Body of pancreas (tissue), 4 donors: ENCODE results near the gene FAM199X. TPM values are rescaled to one million over a fixed set of nuclear protein-coding genes. Genes with fewer than 3 reads are reported as not detected.

ENCODE experiments used
- ATAC-seq: fragments of 150-250 bp; one replicate; pipeline ENCODE4 v1.9.1; 2016
- DNase-seq, 4 donors: peaks; one replicate each; pipeline ENCODE4 v3.0.0-alpha.2; 2019
- H3K27ac ChIP-seq, 4 donors: fragments of 200-600 bp; sonication (generic); 1 replicate in 3 of 4; 2 replicates in 1 of 4; pipeline versions ENCODE4 v1.5.1 to v1.6.1; 2016 to 2019; ENCODE audit warnings: mild to moderate bottlenecking in 1 of 4, mixed read lengths in 1 of 4, moderate library complexity in 1 of 4
- H3K27me3 ChIP-seq, 2 donors: fragments of 200-600 bp; sonication (generic); one replicate each; pipeline ENCODE4 v1.6.0; 2016; ENCODE audit warnings: mild to moderate bottlenecking in 1 of 2
- H3K36me3 ChIP-seq, 2 donors: fragments of 200-600 bp; sonication (generic); replicated peaks in 1 of 2; 2 replicates each; pipeline ENCODE4 v1.5.1; 2016; ENCODE audit warnings: low read depth in 2 of 2; ENCODE audit not compliant: insufficient read depth in 1 of 2
- H3K4me1 ChIP-seq: fragments of 200-600 bp; sonication (generic); one replicate; pipeline ENCODE4 v1.6.0; 2016
- H3K4me3 ChIP-seq, 2 donors: fragments of 200-600 bp; sonication (generic); 1 replicate in 1 of 2; 2 replicates in 1 of 2; pipeline ENCODE4 v1.5.1; 2016 to 2019
- H3K9me3 ChIP-seq, 3 donors: fragments of 200-600 bp; sonication (generic); 1 replicate in 2 of 3; 2 replicates in 1 of 3; pipeline ENCODE4 v1.5.1; 2016
- POLR2A ChIP-seq, 3 donors: fragments of 450-650 bp; IDR thresholded peaks; one replicate each; pipeline ENCODE4 v1.6.1; 2016; ENCODE audit warnings: antibody characterized with exemption in 3 of 3, mild to moderate bottlenecking in 2 of 3
- WGBS, 2 donors: methylation state at CpG; one replicate each; pipeline ENCODE4 v1.1.5; 2017; 5-methylcytosine and 5-hydroxymethylcytosine counted together
- intact Hi-C: fragments of 100-400 bp; cut with DNase I; formaldehyde crosslinking; loops from one replicate; pipeline ENCODE4 v1.15.1; 2023
- total RNA-seq, 2 donors: library from RNA; depleted of rRNA; stranded (reverse); fragments of >200 nt; gene quantifications; one replicate each; pipeline ENCODE4 v1.1.0, GENCODE V29; 2016
- TF ChIP-seq, protein P1 (sequence below), 7 experiments: fragments of 450-650 bp in 4 of 7; fragments of 200-600 bp in 3 of 7; sonication (generic) in 3 of 7; IDR thresholded peaks; one replicate each; pipeline ENCODE4 v1.5.1; 2016 to 2019; ENCODE audit warnings: antibody characterized with exemption in 7 of 7

FAM199X gene
- total RNA-seq: 10 to 100 TPM; 13.5 to 18.7 TPM

DNA sequence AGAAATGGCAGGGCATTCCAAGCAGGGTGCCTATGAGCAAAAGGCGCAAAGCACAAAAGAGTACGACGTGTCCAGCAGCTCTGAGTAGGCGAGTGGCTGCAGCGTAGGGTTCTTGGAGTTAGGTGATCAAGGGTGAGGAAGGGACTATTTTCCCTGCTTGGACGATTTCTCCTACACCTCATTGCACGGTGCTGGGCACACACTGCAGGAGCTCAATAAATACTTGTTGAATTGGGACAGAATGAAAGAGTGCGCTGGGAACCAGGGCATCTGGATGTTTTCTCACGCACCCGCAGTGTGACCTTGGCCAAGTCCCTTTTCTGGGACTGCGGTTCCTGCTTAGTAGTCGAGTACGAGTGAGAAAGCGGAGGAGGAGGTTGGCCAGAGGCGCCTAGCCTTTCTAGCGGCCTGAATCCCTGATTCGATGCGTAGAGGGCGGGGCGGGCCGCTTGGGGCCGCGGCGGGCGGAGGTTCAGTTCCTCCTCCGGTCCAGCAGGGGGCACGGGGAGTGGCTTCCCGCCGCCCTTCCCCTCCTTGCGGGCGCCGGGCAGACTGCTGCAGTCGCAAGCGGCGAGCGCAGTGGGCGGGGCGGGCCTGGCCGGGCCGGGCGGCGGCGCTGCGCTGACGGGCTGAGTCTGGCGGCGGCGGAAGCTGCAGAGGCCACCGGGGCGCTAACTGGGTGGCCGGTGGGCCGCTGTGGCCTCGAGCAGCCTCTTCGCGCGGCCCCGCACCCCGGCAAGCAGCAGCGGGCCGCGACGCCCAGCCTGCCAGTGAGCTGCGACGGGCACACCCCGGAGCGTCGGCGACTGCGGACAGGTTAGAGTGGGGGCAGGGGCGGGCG, at the start of gene FAM199X:
Gene FAM199X, plus strand, starts transcription at position 560 of the 841 bp plus-strand sequence. CDS start 333 bp downstream, outside the sequence.
- peak; percentile 94 for ATAC-seq
- Histone ChIP-seq H3K36me3 (no peaks in the 10 kb centered on the region), H3K27ac (peak within 1 kb of the TSS; percentile 64 to 92 (median 84)), H3K4me3 (peak within 1 kb of the TSS; percentile 63 to 85), H3K27me3 (no peaks in the 10 kb centered on the region), H3K4me1 (peaks cover 19% of the 10 kb centered on the region), H3K9me3 (no peaks in the 10 kb centered on the region)
- intact Hi-C loops: no loop called here
- 1% methylated on average over 15 to 40 of the region's 71 CpGs for WGBS, 2 donors
- peak; percentile 89 to 91 (median 89) for DNase-seq
- TF ChIP-seq, protein P1, sequence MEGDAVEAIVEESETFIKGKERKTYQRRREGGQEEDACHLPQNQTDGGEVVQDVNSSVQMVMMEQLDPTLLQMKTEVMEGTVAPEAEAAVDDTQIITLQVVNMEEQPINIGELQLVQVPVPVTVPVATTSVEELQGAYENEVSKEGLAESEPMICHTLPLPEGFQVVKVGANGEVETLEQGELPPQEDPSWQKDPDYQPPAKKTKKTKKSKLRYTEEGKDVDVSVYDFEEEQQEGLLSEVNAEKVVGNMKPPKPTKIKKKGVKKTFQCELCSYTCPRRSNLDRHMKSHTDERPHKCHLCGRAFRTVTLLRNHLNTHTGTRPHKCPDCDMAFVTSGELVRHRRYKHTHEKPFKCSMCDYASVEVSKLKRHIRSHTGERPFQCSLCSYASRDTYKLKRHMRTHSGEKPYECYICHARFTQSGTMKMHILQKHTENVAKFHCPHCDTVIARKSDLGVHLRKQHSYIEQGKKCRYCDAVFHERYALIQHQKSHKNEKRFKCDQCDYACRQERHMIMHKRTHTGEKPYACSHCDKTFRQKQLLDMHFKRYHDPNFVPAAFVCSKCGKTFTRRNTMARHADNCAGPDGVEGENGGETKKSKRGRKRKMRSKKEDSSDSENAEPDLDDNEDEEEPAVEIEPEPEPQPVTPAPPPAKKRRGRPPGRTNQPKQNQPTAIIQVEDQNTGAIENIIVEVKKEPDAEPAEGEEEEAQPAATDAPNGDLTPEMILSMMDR (IDR thresholded peaks at IDR 0.05): peak; percentile 55 to 94 (median 76)
- peak; percentile 56 to 74 (median 58) for TF ChIP-seq POLR2A (IDR thresholded peaks at IDR 0.05)

DNA sequence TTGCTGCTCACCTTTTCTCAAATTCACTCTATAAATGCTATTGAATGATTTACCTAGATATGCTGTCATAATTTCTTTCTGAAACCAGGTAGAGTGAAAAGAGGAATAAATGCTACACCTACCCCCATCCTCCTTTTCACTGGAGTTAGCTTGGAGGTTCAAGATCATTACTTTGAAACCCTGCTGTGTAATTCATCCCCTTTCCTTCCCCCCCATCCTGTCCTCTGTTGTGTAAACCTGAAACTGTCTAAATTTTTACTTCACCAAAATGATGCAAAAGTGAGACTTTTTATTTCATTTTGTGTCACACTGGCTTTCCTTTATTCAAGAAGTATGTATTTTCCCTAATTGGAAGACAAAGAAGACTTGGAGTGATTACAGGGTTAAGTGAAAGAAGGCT, 48.5 kb upstream of the FAM199X start:
- Histone ChIP-seq H3K4me1 (no peaks in the 10 kb centered on the region), H3K27ac (no peak overlapping the region), H3K9me3 (no peaks in the 10 kb centered on the region), H3K27me3 (no peaks in the 10 kb centered on the region), H3K4me3 (no peak overlapping the region), H3K36me3 (no peaks in the 10 kb centered on the region)
- ATAC-seq (no peak), DNase-seq (no peak)
- intact Hi-C loops: no loop called here
- TF ChIP-seq, protein P1 (IDR thresholded peaks at IDR 0.05): no peak
- no peak for TF ChIP-seq POLR2A (IDR thresholded peaks at IDR 0.05)

DNA sequence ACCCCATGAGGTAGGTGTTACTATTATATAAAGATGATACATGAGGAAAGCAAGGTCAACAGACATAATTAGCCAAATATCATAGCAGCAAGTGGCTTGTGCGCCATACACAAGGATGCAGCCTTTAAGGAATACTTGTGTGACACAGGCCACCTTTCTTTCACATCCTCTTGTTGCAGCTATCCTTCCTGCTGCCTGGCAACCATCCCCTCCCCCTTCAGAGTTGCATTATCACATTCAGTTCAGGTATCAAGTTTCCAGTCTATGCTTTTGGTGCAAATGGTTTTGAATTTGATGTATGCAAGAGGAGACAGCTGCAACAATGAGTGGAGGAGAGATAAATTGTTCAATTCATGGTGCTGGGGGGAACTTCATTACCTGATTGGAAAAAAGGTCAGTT, 47.5 kb upstream of the FAM199X start:
- DNase-seq: no peak
- WGBS, 2 donors: 100% methylated on average over 1 of the region's 1 CpG
- no peaks in the 10 kb centered on the region for H3K9me3 ChIP-seq
- ATAC-seq: no peak
- H3K27me3 ChIP-seq: no peaks in the 10 kb centered on the region
- no peaks in the 10 kb centered on the region for H3K4me1 ChIP-seq
- no peak overlapping the region for H3K4me3 ChIP-seq
- intact Hi-C loops: no loop called here
- no peaks in the 10 kb centered on the region for H3K36me3 ChIP-seq
- H3K27ac ChIP-seq: no peak overlapping the region
- TF ChIP-seq, protein P1 (IDR thresholded peaks at IDR 0.05): no peak
- no peak for TF ChIP-seq POLR2A (IDR thresholded peaks at IDR 0.05)

DNA sequence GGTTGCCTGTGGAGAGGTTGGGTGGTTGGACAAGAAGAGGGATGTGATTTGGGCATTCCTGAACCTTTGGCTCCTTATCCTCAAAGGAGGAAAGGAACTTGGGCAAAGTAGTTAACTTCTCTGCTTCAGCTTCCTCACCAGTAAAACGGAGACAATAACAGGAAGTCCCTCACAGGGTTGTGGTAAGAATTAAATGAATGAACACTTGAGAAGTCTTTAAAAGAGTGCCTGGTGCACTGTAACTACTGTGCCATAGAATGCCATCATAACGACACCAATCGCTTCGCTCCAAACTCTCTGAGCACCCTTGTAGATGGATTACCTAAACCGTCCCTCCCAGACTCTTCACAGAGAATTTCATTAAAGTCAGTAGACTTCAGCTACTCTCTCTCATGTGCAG, 43.4 kb upstream of the FAM199X start:
- Histone ChIP-seq H3K27ac (no peak overlapping the region), H3K9me3 (no peaks in the 10 kb centered on the region), H3K36me3 (no peaks in the 10 kb centered on the region), H3K4me3 (no peak overlapping the region), H3K4me1 (no peaks in the 10 kb centered on the region), H3K27me3 (no peaks in the 10 kb centered on the region)
- 68 to 75% methylated on average over 1 to 5 of the region's 5 CpGs for WGBS, 2 donors
- DNase-seq (no peak), ATAC-seq (no peak)
- intact Hi-C loops: no loop called here
- TF ChIP-seq, protein P1 (IDR thresholded peaks at IDR 0.05): no peak
- no peak for TF ChIP-seq POLR2A (IDR thresholded peaks at IDR 0.05)

DNA sequence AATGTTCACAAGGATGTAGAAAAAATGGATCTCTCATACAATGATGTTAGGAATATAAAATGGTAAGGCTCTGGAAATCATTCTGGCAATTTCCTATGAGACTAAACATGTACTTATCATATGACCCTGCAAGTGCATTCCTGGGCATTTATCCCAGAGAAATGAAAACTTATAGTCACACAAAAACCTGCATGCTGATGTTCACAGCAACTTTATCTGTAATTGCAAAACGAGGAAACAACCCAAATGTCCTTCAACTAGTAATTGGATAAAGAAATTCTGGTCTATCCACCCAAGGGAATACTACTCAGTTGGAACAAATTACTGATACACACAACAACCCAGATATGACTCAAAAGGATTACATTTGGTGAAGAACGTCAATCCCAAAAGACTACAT, 39.4 kb upstream of the FAM199X start:
- Histone ChIP-seq H3K4me1 (no peaks in the 10 kb centered on the region), H3K27ac (no peak overlapping the region), H3K4me3 (no peak overlapping the region), H3K27me3 (no peaks in the 10 kb centered on the region), H3K36me3 (no peaks in the 10 kb centered on the region), H3K9me3 (no peaks in the 10 kb centered on the region)
- no peak for TF ChIP-seq POLR2A (IDR thresholded peaks at IDR 0.05)
- TF ChIP-seq, protein P1 (IDR thresholded peaks at IDR 0.05): no peak
- DNase-seq (no peak), ATAC-seq (no peak)
- intact Hi-C loops: no loop called here
- 54 to 64% methylated on average over 2 of the region's 2 CpGs for WGBS, 2 donors
